WTC11 (cell line): ENCODE measurements around the gene RILP. TPM values are rescaled to one million over a fixed set of nuclear protein-coding genes. Genes with fewer than 3 reads are reported as not detected.

Source experiments
- ATAC-seq: fragments of 200-7000 bp; cut with Tn5 transposase; 2 replicates; pipeline ENCODE4 v1.10.0; 2021; ENCODE audit warnings: mild to moderate bottlenecking, moderate library complexity
- CTCF ChIA-PET: fragments of 300-600 bp; sonication (Branson Sonifier 250); formaldehyde crosslinking; loops from one replicate; lab custom pipeline; 2021; ENCODE audit warnings: antibody characterized with exemption; lab: Charles Lee
- POLR2A ChIA-PET: fragments of 350-600 bp; sonication (Branson Sonifier 250); formaldehyde crosslinking; loops from one replicate; lab custom pipeline; 2021; ENCODE audit warnings: antibody characterized with exemption; lab: Charles Lee
- DNase-seq: peaks from one replicate; pipeline ENCODE4 v3.0.0; 2021; ENCODE audit warnings: low spot score
- H3K27ac Mint-ChIP-seq: 2 replicates; pipeline ENCODE4 v1.8.0; 2021; ENCODE audit warnings: mixed read lengths
- H3K27me3 Mint-ChIP-seq: 2 replicates; pipeline ENCODE4 v1.8.0; 2021; ENCODE audit warnings: low read depth, mild to moderate bottlenecking, moderate library complexity, mixed read lengths
- H3K36me3 Mint-ChIP-seq: 2 replicates; pipeline ENCODE4 v1.8.0; 2021; ENCODE audit warnings: mixed read lengths
- H3K4me1 Mint-ChIP-seq: 2 replicates; pipeline ENCODE4 v1.8.0; 2022; ENCODE audit warnings: mixed read lengths
- H3K4me3 Mint-ChIP-seq: 2 replicates; pipeline ENCODE4 v1.8.0; 2021; ENCODE audit warnings: mild to moderate bottlenecking, moderate library complexity, mixed read lengths
- H3K9me3 Mint-ChIP-seq: 2 replicates; pipeline ENCODE4 v1.8.0; 2021; ENCODE audit warnings: mixed read lengths
- CTCF ChIP-seq: fragments of 200-600 bp; IDR thresholded peaks from 2 replicates; pipeline ENCODE4 v1.8.0; 2022; ENCODE audit warnings: antibody characterized with exemption
- ETV6 ChIP-seq: sonication (generic); formaldehyde crosslinking; IDR thresholded peaks from 2 replicates; pipeline ENCODE4 v1.8.1; 2022; ENCODE audit warnings: mild to moderate bottlenecking, missing genetic modification reagents
- GTF2I ChIP-seq: fragments of 250-450 bp; sonication (Bioruptor Pico); conservative IDR thresholded peaks from 2 replicates; pipeline ENCODE4 v1.4.0; 2021; ENCODE audit warnings: mild to moderate bottlenecking
- HMGXB4 ChIP-seq: sonication (generic); formaldehyde crosslinking; IDR thresholded peaks from 2 replicates; pipeline ENCODE4 v1.8.1; 2023; ENCODE audit warnings: mild to moderate bottlenecking, moderate library complexity, missing genetic modification reagents
- NFYB ChIP-seq: sonication (generic); formaldehyde crosslinking; conservative IDR thresholded peaks from 2 replicates; pipeline ENCODE4 v1.8.0; 2022; ENCODE audit warnings: low read depth, missing genetic modification reagents
- RORB ChIP-seq: fragments of 250-450 bp; sonication (Bioruptor Pico); IDR thresholded peaks from 2 replicates; pipeline ENCODE4 v1.9.0; 2021; ENCODE audit warnings: mild to moderate bottlenecking
- STAT6 ChIP-seq: sonication (generic); formaldehyde crosslinking; conservative IDR thresholded peaks from 2 replicates; pipeline ENCODE4 v1.8.1; 2023; ENCODE audit warnings: mild to moderate bottlenecking, low read depth, missing genetic modification reagents, moderate library complexity
- TEAD1 ChIP-seq: sonication (generic); formaldehyde crosslinking; IDR thresholded peaks from 2 replicates; pipeline ENCODE4 v1.8.0; 2022; ENCODE audit warnings: mild to moderate bottlenecking, missing genetic modification reagents
- TP53 ChIP-seq: sonication (generic); formaldehyde crosslinking; IDR thresholded peaks from 2 replicates; pipeline ENCODE4 v1.8.1; 2023; ENCODE audit warnings: mild to moderate bottlenecking, missing genetic modification reagents
- USF1 ChIP-seq: sonication (generic); formaldehyde crosslinking; IDR thresholded peaks from 2 replicates; pipeline ENCODE4 v1.8.0; 2022; ENCODE audit warnings: mild to moderate bottlenecking, missing genetic modification reagents
- ZBTB43 ChIP-seq: sonication (generic); formaldehyde crosslinking; IDR thresholded peaks from 2 replicates; pipeline ENCODE4 v1.8.1; 2023; ENCODE audit warnings: mild to moderate bottlenecking, missing genetic modification reagents
- ZNF138 ChIP-seq: sonication (generic); formaldehyde crosslinking; conservative IDR thresholded peaks from 2 replicates; pipeline ENCODE4 v1.8.1; 2022; ENCODE audit warnings: mild to moderate bottlenecking, moderate library complexity, missing genetic modification reagents
- ZNF232 ChIP-seq: sonication (generic); formaldehyde crosslinking; IDR thresholded peaks from 2 replicates; pipeline ENCODE4 v1.8.0; 2022; ENCODE audit warnings: mild to moderate bottlenecking, missing genetic modification reagents
- total RNA-seq: library from RNA; stranded (reverse); gene quantifications from 3 replicates; pipeline ENCODE4 v1.2.3, GENCODE V29; 2021

The RILP gene
- total RNA-seq, 1 experiment from 2014 or later = 11.7 TPM

- TF ChIP-seq USF1 = no peak
Observed at GRCh38 chr17:1647802-1648171, 1.9 kb downstream of the RILP start (continued).

- DNase-seq (no peak), ATAC-seq (no peak)
- POLR2A ChIA-PET = interaction anchor here (0.6 to 1.0 kb wide), 3 partner anchors 13 to 71 kb away, joined by 3 read pairs; no protein-coding TSS in a partner anchor
- Mint-ChIP-seq H3K4me3 (no peak overlapping the region), H3K9me3 (no peaks in the 10 kb centered on the region), H3K36me3 (peaks cover 8% of the 10 kb centered on the region), H3K27ac (no peak overlapping the region), H3K4me1 (peaks cover 32% of the 10 kb centered on the region), H3K27me3 (peaks cover 6% of the 10 kb centered on the region)
- CTCF ChIA-PET = interaction anchor here (1.0 to 7.2 kb wide), 3 partner anchors 18 to 113 kb away, joined by 3 to 133 read pairs (median 40); partner anchors contain the start of gene SLC43A2
- TF ChIP-seq RORB (CRISPR knock-in tag) = no peak
- TF ChIP-seq TP53 = no peak
- no peak for TF ChIP-seq ZNF232 (CRISPR knock-in tag)
- TF ChIP-seq HMGXB4 (CRISPR knock-in tag) = 0 out of 2 replicates have a peak, but pooled peaks have one; percentile 20
- no peak for TF ChIP-seq GTF2I (CRISPR knock-in tag)
- TF ChIP-seq NFYB (CRISPR knock-in tag) = no peak
Observed at GRCh38 chr17:1646199-1646875, 3.3 kb downstream of the RILP start.

GRCh38 chr17:1645207-1646171 lies 4.2 kb downstream of the RILP start, which contains the start of gene SCARF1:
SCARF1 (minus strand) TSS chr17:1645732; CDS start chr17:1645697, 35 bp downstream.
- Mint-ChIP-seq H3K9me3 (no peaks in the 10 kb centered on the region), H3K4me1 (peaks cover 37% of the 10 kb centered on the region), H3K36me3 (no peaks in the 10 kb centered on the region; the same call in none of the 2 replicates), H3K4me3 (peak within 1 kb of the TSS; percentile 79), H3K27ac (peak within 1 kb of the TSS; percentile 32; the same call in 1 of the 2 replicates), H3K27me3 (peaks cover 6% of the 10 kb centered on the region)
- ATAC-seq (no peak), DNase-seq (peak; percentile 24)
- no peak for TF ChIP-seq STAT6 (CRISPR knock-in tag)
- TF ChIP-seq GTF2I (CRISPR knock-in tag) = no peak
- TF ChIP-seq ZNF138 (CRISPR knock-in tag) = 0 out of 2 replicates have a peak, but pooled peaks have one; percentile 7
- POLR2A ChIA-PET = interaction anchor here (1.0 kb wide), 1 partner anchor 71 kb away, joined by 3 read pairs; no protein-coding TSS in a partner anchor
- CTCF ChIA-PET = interaction anchor here (0.5 to 7.2 kb wide), 8 partner anchors 14 to 303 kb away, joined by 3 to 133 read pairs (median 4); partner anchors contain the start of gene SLC43A2

- Mint-ChIP-seq H3K27ac (no peak overlapping the region), H3K4me3 (peak overlapping the region; percentile 79), H3K27me3 (peaks cover 6% of the 10 kb centered on the region), H3K9me3 (no peaks in the 10 kb centered on the region), H3K4me1 (peaks cover 37% of the 10 kb centered on the region), H3K36me3 (no peaks in the 10 kb centered on the region; the same call in none of the 2 replicates)
- ATAC-seq (no peak), DNase-seq (no peak)
- ChIA-PET CTCF (interaction anchor here (0.5 to 7.2 kb wide), 9 partner anchors 14 to 302 kb away, joined by 3 to 133 read pairs (median 5); partner anchors contain the start of genes INPP5K and SLC43A2), POLR2A (interaction anchor here (0.6 kb wide), 1 partner anchor 258 kb away, joined by 3 read pairs; no protein-coding TSS in a partner anchor)
- TF ChIP-seq CTCF = no peak
- TF ChIP-seq ETV6 (CRISPR knock-in tag) = no peak
- TF ChIP-seq TEAD1 = no peak
- no peak for TF ChIP-seq NFYB (CRISPR knock-in tag)
- 0 out of 2 replicates have a peak, but pooled peaks have one; percentile 37 for TF ChIP-seq ZBTB43 (CRISPR knock-in tag)
Observed at GRCh38 chr17:1644493-1645206, 5.0 kb downstream of the RILP start.
